Duodenal mucosa (tissue), 2 donors: ENCODE data around the gene RNF157.

Experiments used
- H3K27ac ChIP-seq: one replicate; pipeline ENCODE4 v1.7.0; 2013; ENCODE audit warnings: low read depth, low read length
- H3K27me3 ChIP-seq, 2 donors: one replicate each; pipeline ENCODE4 v1.7.0; 2013; ENCODE audit warnings: low read length in 2 of 2, control low read depth in 1 of 2; ENCODE audit not compliant: insufficient read depth in 2 of 2, control insufficient read depth in 1 of 2
- H3K36me3 ChIP-seq, 2 donors: one replicate each; pipeline ENCODE4 v1.7.0; 2013; ENCODE audit warnings: low read length in 2 of 2, control low read depth in 1 of 2; ENCODE audit not compliant: insufficient read depth in 2 of 2, control insufficient read depth in 1 of 2
- H3K4me1 ChIP-seq, 2 donors: one replicate each; pipeline ENCODE4 v1.7.0; 2013; ENCODE audit warnings: low read length in 2 of 2, control low read depth in 1 of 2; ENCODE audit not compliant: insufficient read depth in 2 of 2, control insufficient read depth in 1 of 2
- H3K4me3 ChIP-seq, 2 donors: one replicate each; pipeline ENCODE4 v1.7.0; 2013; ENCODE audit warnings: low read length in 2 of 2, low read depth in 1 of 2
- H3K9ac ChIP-seq, 2 donors: one replicate each; pipeline ENCODE4 v1.7.0; 2013; ENCODE audit warnings: low read length in 2 of 2, low read depth in 1 of 2
- H3K9me3 ChIP-seq, 2 donors: one replicate each; pipeline ENCODE4 v1.7.0; 2013; ENCODE audit warnings: low read length in 2 of 2, control low read depth in 1 of 2; ENCODE audit not compliant: control insufficient read depth in 1 of 2

RNF157 gene

GRCh38 chr17:76243826-76244679, 3.8 kb upstream of the RNF157 start:
- Histone ChIP-seq H3K36me3 (no peaks in the 10 kb centered on the region), H3K9me3 (no peaks in the 10 kb centered on the region), H3K27me3 (no peaks in the 10 kb centered on the region), H3K27ac (no peak overlapping the region), H3K4me1 (peaks cover 28 to 42% of the 10 kb centered on the region in 2 donors), H3K4me3 (no peak overlapping the region), H3K9ac (no peak overlapping the region)

GRCh38 chr17:76241691-76242255, 1.5 kb upstream of the RNF157 start:
- Histone ChIP-seq H3K9me3 (no peaks in the 10 kb centered on the region), H3K4me1 (peaks cover 17 to 33% of the 10 kb centered on the region in 2 donors), H3K27ac (no peak overlapping the region), H3K36me3 (no peaks in the 10 kb centered on the region), H3K4me3 (peak overlapping the region in 1 of 2 donors; percentile 82), H3K27me3 (no peaks in the 10 kb centered on the region), H3K9ac (peak overlapping the region in 1 of 2 donors; percentile 63)

- H3K27me3 ChIP-seq, result no peaks in the 10 kb centered on the region
- peak overlapping the region; percentile 55 to 63 for H3K9ac ChIP-seq
- no peaks in the 10 kb centered on the region for H3K36me3 ChIP-seq
- H3K9me3 ChIP-seq, result no peaks in the 10 kb centered on the region
- H3K27ac ChIP-seq, result no peak overlapping the region
- peaks cover 11 to 27% of the 10 kb centered on the region in 2 donors for H3K4me1 ChIP-seq
- H3K4me3 ChIP-seq, result peak overlapping the region; percentile 72 to 82
Observed at GRCh38 chr17:76241204-76241538, 878 bp upstream of the RNF157 start.

GRCh38 chr17:76239538-76240274, 587 bp downstream of the RNF157 start:
- Histone ChIP-seq H3K4me1 (peaks cover 7 to 20% of the 10 kb centered on the region in 2 donors), H3K27ac (no peak overlapping the region), H3K9me3 (no peaks in the 10 kb centered on the region), H3K9ac (peak overlapping the region; percentile 58 to 62), H3K4me3 (peak overlapping the region; percentile 57 to 69), H3K27me3 (no peaks in the 10 kb centered on the region), H3K36me3 (no peaks in the 10 kb centered on the region)

GRCh38 chr17:76238847-76239537, 1.3 kb downstream of the RNF157 start:
- H3K27ac ChIP-seq, result no peak overlapping the region
- H3K9ac ChIP-seq, result peak overlapping the region in 1 of 2 donors; percentile 62
- H3K27me3 ChIP-seq, result no peaks in the 10 kb centered on the region
- H3K4me3 ChIP-seq, result peak overlapping the region; percentile 58 to 69
- no peaks in the 10 kb centered on the region for H3K9me3 ChIP-seq
- peaks cover 7 to 20% of the 10 kb centered on the region in 2 donors for H3K4me1 ChIP-seq
- H3K36me3 ChIP-seq, result no peaks in the 10 kb centered on the region

- Histone ChIP-seq H3K27ac (no peak overlapping the region), H3K36me3 (no peaks in the 10 kb centered on the region)
Observed at GRCh38 chr17:76237859-76238313, 2.4 kb downstream of the RNF157 start.

GRCh38 chr17:76236603-76237002, 3.7 kb downstream of the RNF157 start:
- Histone ChIP-seq H3K9me3 (no peaks in the 10 kb centered on the region), H3K4me1 (peaks cover 7 to 14% of the 10 kb centered on the region in 2 donors), H3K27me3 (no peaks in the 10 kb centered on the region), H3K27ac (no peak overlapping the region), H3K4me3 (no peak overlapping the region), H3K36me3 (no peaks in the 10 kb centered on the region), H3K9ac (no peak overlapping the region)

More at GRCh38 chr17:76237859-76238313, 2.4 kb downstream of the RNF157 start:
- no peak overlapping the region for H3K9ac ChIP-seq
- H3K4me3 ChIP-seq, result no peak overlapping the region
- peaks cover 7 to 20% of the 10 kb centered on the region in 2 donors for H3K4me1 ChIP-seq
- no peaks in the 10 kb centered on the region for H3K9me3 ChIP-seq
- H3K27me3 ChIP-seq, result no peaks in the 10 kb centered on the region

- Histone ChIP-seq H3K27ac (no peak overlapping the region), H3K36me3 (no peaks in the 10 kb centered on the region), H3K9me3 (no peaks in the 10 kb centered on the region), H3K9ac (no peak overlapping the region), H3K27me3 (no peaks in the 10 kb centered on the region), H3K4me3 (no peak overlapping the region), H3K4me1 (peaks cover 0 to 7% of the 10 kb centered on the region in 2 donors)
Observed at GRCh38 chr17:76235883-76236282, 4.4 kb downstream of the RNF157 start.

- peaks cover 0 to 5% of the 10 kb centered on the region in 2 donors for H3K4me1 ChIP-seq
- no peaks in the 10 kb centered on the region for H3K36me3 ChIP-seq
- no peaks in the 10 kb centered on the region for H3K27me3 ChIP-seq
- H3K4me3 ChIP-seq, result no peak overlapping the region
- no peak overlapping the region for H3K27ac ChIP-seq
- H3K9ac ChIP-seq, result no peak overlapping the region
- H3K9me3 ChIP-seq, result no peaks in the 10 kb centered on the region
Observed at GRCh38 chr17:76234354-76234679, 6.0 kb downstream of the RNF157 start.
